ENCODE results near the gene CYTL1.

Gene CYTL1

GRCh38 chr4:4995103-4995907 lies 24.0 kb downstream of the CYTL1 start:
- no peak for DNase-seq

DNA sequence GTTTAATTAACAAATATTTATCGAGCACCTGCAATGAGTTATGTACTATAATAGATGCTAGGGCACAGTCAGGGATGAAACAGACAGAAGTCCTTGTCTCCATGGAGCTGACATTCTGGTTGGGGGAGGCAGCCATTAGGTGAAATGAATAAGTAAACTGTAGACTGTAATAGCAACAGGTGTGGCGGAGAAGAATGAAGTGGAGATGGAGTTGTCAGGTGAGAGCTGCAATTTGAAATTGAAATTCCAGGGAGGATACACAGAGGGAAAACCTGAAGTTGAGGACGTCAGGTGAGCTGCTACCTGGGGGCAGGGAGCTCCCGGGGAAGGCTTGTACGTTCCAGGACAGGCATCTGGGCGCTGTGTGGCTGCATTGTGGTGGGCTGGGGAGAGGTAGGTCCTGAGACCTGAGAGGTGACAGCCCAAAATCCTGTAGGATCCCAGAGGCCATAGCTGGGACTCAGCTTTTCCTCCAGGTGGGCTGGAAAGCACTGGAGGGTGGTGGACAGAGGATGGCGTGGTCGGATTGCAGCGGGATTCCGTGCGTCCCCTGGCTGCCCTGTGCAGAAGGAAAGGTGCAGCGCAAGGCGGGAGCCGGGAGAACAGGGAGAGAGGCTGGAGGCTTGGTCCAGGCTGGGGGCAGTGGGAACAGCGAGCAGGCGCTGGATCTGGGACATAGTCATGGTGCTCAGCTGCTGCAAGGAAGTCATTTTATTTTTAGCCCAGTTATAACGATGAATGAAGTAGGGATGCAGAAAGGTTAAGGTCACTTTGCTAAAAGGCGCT lies 24.8 kb downstream of the CYTL1 start:
- no peak for DNase-seq

DNA sequence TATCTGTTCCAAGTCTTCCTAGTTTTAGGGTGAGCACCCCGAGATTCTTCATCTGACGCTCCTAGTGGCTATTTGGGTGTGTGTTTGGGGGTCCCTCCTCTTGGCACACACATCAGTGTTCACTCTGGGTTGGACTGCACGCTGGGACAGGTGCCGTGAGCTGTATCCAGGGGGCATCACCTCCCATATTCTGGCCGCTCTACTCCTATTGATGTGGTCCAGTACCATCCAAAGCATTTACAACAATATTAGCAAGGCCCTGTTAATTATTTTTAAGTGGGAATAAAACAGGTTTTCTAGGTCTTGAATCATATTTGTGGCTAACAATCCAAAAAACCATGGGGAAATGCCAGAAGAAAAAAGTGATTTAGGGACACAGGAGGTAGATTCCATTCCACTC lies 26.4 kb downstream of the CYTL1 start:
- no peak for DNase-seq

DNA sequence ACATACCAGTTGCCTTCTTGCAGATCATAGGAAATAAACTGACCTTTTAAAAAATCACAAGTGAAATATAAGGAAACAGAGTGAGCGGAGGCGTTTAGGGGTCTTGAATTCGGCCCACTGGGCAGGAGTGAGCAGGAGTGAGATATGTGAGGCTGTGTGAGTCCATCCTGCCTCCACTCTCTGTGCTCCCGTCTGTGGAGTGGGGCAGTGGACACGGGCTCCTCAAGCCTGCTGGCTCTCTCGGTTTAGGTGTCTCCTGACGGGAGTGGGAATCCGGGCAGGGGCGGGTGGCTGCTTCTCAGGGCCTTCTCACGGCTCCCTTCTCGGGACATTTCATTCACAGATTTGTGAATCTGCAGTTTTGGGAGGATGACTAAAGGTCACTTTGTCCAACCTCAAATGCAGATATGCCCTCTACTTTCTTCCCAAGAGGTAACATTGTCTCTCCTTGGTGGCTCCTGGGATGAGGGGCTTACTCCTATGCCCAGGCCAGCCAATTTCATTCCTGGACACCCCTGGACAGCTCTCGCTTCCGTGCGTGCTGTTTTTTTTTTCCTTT lies 27.6 kb downstream of the CYTL1 start:
- DNase-seq = no peak

GRCh38 chr4:4990857-4991540 lies 28.3 kb downstream of the CYTL1 start:
- no peak for DNase-seq

DNA sequence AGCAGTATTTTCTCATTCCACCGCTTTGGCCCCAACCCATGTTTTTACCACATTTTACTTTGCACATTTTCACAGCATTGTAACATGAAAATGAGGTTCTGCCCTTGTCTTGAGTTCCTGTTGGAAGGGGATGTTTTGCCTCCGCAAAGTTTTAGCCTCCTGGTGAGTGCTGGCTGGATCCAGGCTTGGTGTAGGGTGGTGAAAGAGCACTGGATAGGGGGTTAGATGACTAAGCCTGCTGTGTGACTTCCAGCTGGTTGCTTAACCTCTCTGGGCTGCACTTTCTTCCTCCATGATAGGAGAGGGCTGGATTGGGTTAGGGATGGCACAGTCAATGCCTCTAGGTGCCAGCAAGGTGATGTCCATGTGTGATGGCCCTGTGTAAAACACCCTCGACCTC lies 28.9 kb downstream of the CYTL1 start:
- DNase-seq = no peak

DNA sequence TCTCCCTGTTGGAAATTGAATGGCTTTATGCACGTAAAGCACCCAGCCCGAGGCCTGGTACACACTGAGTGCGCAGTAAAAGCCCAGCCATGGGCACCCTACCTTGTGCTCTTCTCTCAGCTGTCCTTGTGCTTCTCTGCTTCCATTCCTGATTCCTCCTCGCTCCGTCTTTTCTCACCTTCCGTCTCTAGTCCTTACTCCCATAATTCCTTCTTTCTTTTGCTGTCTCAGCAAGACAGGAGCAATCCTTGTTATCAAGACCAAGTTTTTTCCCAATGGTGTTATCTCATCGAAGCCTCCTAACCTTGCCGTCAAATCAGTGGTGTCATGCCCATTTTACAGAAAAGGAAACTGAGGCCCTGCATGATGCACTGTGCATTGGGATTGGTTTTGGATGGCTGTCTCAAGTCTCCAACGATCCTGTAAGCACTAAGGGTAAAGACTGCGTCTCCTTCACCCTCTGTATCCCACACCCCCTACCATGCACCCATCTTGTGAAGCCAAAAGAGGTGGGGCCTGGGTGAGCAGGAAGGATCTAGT lies 30.1 kb downstream of the CYTL1 start:
- no peak for DNase-seq

- no peak for DNase-seq
Measured at GRCh38 chr4:4987656-4988055, 31.6 kb downstream of the CYTL1 start.

GRCh38 chr4:4986841-4987240 lies 32.4 kb downstream of the CYTL1 start:
- DNase-seq = no peak

- no peak for DNase-seq
Measured at GRCh38 chr4:4985844-4986243, 33.4 kb downstream of the CYTL1 start.

GRCh38 chr4:4985036-4985435 lies 34.2 kb downstream of the CYTL1 start:
- DNase-seq = no peak

DNA sequence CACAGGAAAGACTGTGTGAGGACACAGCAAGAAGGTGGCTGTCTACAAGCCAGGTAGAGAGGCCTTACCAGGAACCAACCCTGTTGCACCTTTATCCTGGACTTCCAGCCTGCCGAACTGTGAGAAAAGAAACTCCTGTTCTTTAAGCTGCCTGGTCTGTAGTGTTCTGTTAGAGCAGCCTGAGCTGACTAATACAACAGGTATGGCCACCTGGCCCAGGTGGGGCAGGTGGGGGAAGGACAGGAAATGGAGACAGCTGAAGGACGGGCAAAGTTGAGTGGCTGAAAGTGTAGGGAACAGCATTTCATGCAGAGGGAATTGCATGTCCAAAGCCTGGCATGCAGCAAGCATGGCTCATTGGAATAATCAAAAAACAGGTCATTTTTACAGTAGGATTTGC lies 35.1 kb downstream of the CYTL1 start:
- no peak for DNase-seq

- DNase-seq = no peak
Measured at GRCh38 chr4:4981827-4982226, 37.4 kb downstream of the CYTL1 start.

GRCh38 chr4:4981427-4981826 lies 37.8 kb downstream of the CYTL1 start:
- no peak for DNase-seq

DNA sequence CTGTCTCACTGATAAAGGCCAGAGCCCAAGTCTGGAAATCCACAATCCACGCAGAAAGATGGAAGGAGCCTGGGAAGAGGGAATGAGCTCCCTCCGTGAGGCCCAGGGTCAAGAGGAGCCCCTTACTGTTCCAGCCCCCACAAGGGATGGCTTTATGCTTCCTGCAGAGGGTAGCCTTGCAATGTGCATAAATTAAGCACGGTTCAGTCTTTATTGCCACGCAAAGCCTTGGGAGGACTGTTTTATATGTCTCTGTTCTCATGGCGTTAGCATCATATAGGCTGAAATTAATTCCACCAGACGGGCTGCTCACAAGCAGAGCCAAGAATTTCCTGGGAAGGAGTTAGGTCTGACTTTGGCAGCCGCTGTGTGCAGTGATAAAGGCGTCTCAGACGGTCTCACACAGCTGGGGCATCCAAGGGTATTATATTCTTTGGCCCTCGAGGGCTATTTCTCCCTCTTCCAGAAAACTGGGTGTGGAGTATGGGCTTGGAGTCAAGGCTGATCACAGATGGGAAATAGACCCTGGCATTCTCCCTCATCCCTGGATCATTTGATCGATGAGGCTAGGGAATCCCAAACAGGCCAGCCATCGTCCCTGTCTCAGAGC lies 38.5 kb downstream of the CYTL1 start:
- no peak for DNase-seq

GRCh38 chr4:4979971-4980370 lies 39.3 kb downstream of the CYTL1 start:
- no peak for DNase-seq

- DNase-seq = no peak
Measured at GRCh38 chr4:4974727-4975126, 44.5 kb downstream of the CYTL1 start.

DNA sequence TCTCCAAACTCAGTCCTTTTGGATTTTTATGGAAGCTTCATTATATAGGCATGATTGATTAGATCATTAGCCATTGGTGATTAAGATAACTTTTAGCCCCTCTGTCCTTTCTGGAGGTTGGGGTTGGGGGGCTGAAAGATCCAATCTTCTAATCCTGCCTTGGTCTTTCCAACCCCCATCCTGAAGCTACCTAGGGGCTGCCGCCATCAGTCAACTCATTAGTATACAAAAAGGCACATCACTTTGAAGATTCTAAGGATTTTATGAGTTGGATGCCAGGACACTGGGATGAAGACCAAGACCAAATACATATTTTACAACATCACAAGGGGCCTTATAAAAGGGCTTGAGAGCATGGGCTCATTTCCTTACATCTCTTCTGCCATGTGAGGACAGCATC lies 47.5 kb downstream of the CYTL1 start:
- no peak for DNase-seq

GRCh38 chr4:4969298-4969697 lies 50.0 kb downstream of the CYTL1 start:
- DNase-seq = no peak

DNA sequence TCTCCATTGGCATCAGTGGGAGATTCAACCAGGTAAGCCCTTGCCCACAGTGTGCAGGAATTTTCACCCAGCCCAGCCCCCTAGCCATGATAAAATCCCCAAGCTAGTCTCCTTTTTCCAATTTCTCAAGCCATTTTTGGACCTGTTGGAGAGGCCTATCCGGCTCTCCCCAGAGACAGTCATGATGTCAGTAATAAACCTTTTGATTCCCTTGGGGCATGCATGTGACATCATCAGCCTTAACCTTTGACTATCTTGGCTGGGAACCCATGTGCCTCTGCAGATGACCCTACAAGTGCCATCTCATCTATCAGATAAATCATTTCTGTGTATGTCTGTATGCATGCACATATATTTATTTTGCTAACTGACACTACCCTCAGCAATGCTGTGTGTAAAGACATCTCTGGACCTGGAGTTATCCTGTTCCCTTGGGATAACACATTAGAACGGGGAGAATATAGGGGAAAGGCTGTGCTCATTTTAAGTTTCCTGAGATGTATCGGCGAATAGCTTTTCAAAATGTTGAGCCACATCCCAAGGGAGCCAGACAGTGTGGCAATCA lies 51.0 kb downstream of the CYTL1 start:
- no peak for DNase-seq
